ENCODE results near the gene ZNF764. TPM values are rescaled to one million over a fixed set of nuclear protein-coding genes. Genes with fewer than 3 reads are reported as not detected.

The ZNF764 gene
- total and polyA plus RNA-seq, 8 donors, result 3.5 to 107 (median 10.5) TPM

GRCh38 chr16:30535777-30536190 is 22.4 kb downstream of the ZNF764 start:
- Histone ChIP-seq H3K4me3 (peak overlapping the region; percentile 60 to 81 (median 76)), H3K27me3 (no peaks in the 10 kb centered on the region), H3K4me1 (peaks cover 22 to 60% (median 36%) of the 10 kb centered on the region in 4 donors), H3K27ac (peak overlapping the region; percentile 97 to 98 (median 98)), H3K36me3 (peaks cover 13 to 24% (median 23%) of the 10 kb centered on the region in 4 donors), H3K9me3 (no peaks in the 10 kb centered on the region)
- DNase-seq, result peak; percentile 78 to 91
- TF ChIP-seq POLR2AphosphoS5 (IDR thresholded peaks at IDR 0.05) (peak in 1 of 3 donors; percentile 44), POLR2A (IDR thresholded peaks at IDR 0.05) (no peak), EP300 (IDR thresholded peaks at IDR 0.05) (no peak)
- TF ChIP-seq, protein P1, sequence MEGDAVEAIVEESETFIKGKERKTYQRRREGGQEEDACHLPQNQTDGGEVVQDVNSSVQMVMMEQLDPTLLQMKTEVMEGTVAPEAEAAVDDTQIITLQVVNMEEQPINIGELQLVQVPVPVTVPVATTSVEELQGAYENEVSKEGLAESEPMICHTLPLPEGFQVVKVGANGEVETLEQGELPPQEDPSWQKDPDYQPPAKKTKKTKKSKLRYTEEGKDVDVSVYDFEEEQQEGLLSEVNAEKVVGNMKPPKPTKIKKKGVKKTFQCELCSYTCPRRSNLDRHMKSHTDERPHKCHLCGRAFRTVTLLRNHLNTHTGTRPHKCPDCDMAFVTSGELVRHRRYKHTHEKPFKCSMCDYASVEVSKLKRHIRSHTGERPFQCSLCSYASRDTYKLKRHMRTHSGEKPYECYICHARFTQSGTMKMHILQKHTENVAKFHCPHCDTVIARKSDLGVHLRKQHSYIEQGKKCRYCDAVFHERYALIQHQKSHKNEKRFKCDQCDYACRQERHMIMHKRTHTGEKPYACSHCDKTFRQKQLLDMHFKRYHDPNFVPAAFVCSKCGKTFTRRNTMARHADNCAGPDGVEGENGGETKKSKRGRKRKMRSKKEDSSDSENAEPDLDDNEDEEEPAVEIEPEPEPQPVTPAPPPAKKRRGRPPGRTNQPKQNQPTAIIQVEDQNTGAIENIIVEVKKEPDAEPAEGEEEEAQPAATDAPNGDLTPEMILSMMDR (IDR thresholded peaks at IDR 0.05), result peak in 5 of 7 experiments; percentile 22 to 68 (median 62)
- intact Hi-C loops (cut with DNase I; ENCODE audit: low total_unique reads), result no loop called here
- WGBS, 5 donors, result 24 to 36% (median 25%) methylated on average over 9 to 12 of the region's 12 CpGs

- peaks cover 13 to 29% (median 27%) of the 10 kb centered on the region in 4 donors for H3K36me3 ChIP-seq
- H3K4me3 ChIP-seq, result peak overlapping the region; percentile 60 to 81 (median 76)
- H3K27ac ChIP-seq, result peak overlapping the region; percentile 97 to 98 (median 98)
- WGBS, 5 donors, result 1 to 7% (median 2%) methylated on average over 18 of the region's 18 CpGs
- no peaks in the 10 kb centered on the region for H3K27me3 ChIP-seq
- no peak for DNase-seq
- intact Hi-C loops (cut with DNase I; ENCODE audit: low total_unique reads), result no loop called here
- H3K4me1 ChIP-seq, result peaks cover 22 to 61% (median 35%) of the 10 kb centered on the region in 4 donors
- TF ChIP-seq EP300 (IDR thresholded peaks at IDR 0.05) (no peak), POLR2A (IDR thresholded peaks at IDR 0.05) (no peak), POLR2AphosphoS5 (IDR thresholded peaks at IDR 0.05) (no peak)
- TF ChIP-seq, protein P1 (IDR thresholded peaks at IDR 0.05), result no peak
- H3K9me3 ChIP-seq, result no peaks in the 10 kb centered on the region
Measured at GRCh38 chr16:30535106-30535776, 22.9 kb downstream of the ZNF764 start.

GRCh38 chr16:30534368-30535105 is 23.6 kb downstream of the ZNF764 start, which contains the start of gene ZNF747:
Gene ZNF747 (minus strand): TSS chr16:30534858. CDS start chr16:30534679, 179 bp downstream.
- TF ChIP-seq, protein P1 (IDR thresholded peaks at IDR 0.05), result peak in 1 of 7 experiments; percentile 17
- TF ChIP-seq POLR2AphosphoS5 (IDR thresholded peaks at IDR 0.05) (peak; percentile 59 to 95 (median 84)), EP300 (IDR thresholded peaks at IDR 0.05) (no peak)
- WGBS, 5 donors, result 0 to 1% (median 0%) methylated on average over 24 to 70 of the region's 70 CpGs
- Histone ChIP-seq H3K4me3 (peak within 1 kb of the TSS; percentile 60 to 81 (median 76)), H3K27ac (peak within 1 kb of the TSS; percentile 97 to 98 (median 98)), H3K36me3 (peaks cover 13 to 31% (median 27%) of the 10 kb centered on the region in 4 donors), H3K9me3 (no peaks in the 10 kb centered on the region), H3K4me1 (peaks cover 22 to 56% (median 34%) of the 10 kb centered on the region in 4 donors), H3K27me3 (no peaks in the 10 kb centered on the region)
- intact Hi-C loops (cut with DNase I; ENCODE audit: low total_unique reads), result no loop called here
- peak; percentile 93 to 97 for DNase-seq

DNA sequence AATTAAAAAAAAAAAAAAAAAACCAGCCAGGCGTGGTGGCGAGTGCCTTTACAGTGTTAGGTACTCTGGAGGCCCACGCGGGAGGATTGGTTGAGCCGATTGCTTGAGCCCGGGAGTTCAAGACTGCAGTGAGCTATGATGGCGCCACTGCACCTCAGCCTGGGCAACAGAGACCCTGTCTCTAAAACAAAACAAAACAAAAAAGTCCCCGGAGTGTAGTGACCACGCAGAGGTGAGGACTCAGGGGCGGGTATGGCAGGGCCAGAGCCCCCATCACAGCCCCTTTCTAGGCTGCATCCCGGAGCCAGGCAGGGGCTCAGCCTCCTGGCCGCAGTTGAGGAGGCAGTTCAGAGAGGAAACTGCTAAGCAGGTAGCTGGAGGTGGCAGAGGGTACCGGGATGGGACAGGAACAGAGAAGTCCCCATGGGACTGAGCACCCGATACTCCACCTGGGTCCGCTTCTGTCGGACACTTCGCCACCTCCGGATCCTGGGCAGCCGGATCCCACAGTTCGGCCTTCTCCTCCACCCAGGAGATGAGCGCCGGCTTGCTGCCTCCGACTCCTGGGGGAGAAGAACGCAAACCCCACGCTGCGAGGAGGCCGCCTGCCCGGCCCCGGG is 24.3 kb downstream of the ZNF764 start:
- Histone ChIP-seq H3K36me3 (peaks cover 13 to 31% (median 27%) of the 10 kb centered on the region in 4 donors), H3K9me3 (no peaks in the 10 kb centered on the region), H3K27ac (peak overlapping the region; percentile 97 to 98 (median 98)), H3K27me3 (no peaks in the 10 kb centered on the region), H3K4me1 (peaks cover 25 to 59% (median 39%) of the 10 kb centered on the region in 4 donors), H3K4me3 (peak overlapping the region; percentile 60 to 81 (median 76))
- 6 to 12% (median 8%) methylated on average over 25 to 29 of the region's 29 CpGs for WGBS, 5 donors
- TF ChIP-seq POLR2A (IDR thresholded peaks at IDR 0.05) (no peak), POLR2AphosphoS5 (IDR thresholded peaks at IDR 0.05) (no peak), EP300 (IDR thresholded peaks at IDR 0.05) (no peak)
- TF ChIP-seq, protein P1 (IDR thresholded peaks at IDR 0.05), result no peak
- DNase-seq, result peak in 1 of 2 donors; percentile 36
- intact Hi-C loops (cut with DNase I; ENCODE audit: low total_unique reads), result no loop called here
